ENCODE results near the gene SLC43A2.
"Not testable (repeated sequence)": the region's sequence is repeated elsewhere in the genome, so short reads cannot be mapped to it uniquely, and the experiment has no call there.

Gene SLC43A2

GRCh38 chr17:1535737-1536136, 92.9 kb downstream of the SLC43A2 start:
- DNase-seq (ENCODE audit: low read depth, low spot score): no peak

- no peak for DNase-seq (ENCODE audit: low read depth, low spot score)
These were observed 94.8 kb downstream of the SLC43A2 start for GRCh38 chr17:1533661-1534325.

GRCh38 chr17:1532836-1533602, 95.6 kb downstream of the SLC43A2 start:
- DNase-seq (ENCODE audit: low read depth, low spot score): no peak

GRCh38 chr17:1529863-1530262, 98.8 kb downstream of the SLC43A2 start:
- no peak for DNase-seq (ENCODE audit: low read depth, low spot score)

- not testable (repeated sequence) for DNase-seq (ENCODE audit: low read depth, low spot score)
These were observed 101.8 kb downstream of the SLC43A2 start for GRCh38 chr17:1526876-1527275.

GRCh38 chr17:1522626-1523025, 106.0 kb downstream of the SLC43A2 start:
- no peak for DNase-seq (ENCODE audit: low read depth, low spot score)

GRCh38 chr17:1521086-1521640, 107.5 kb downstream of the SLC43A2 start:
- no peak for DNase-seq (ENCODE audit: low read depth, low spot score)

GRCh38 chr17:1519678-1520077, 109.0 kb downstream of the SLC43A2 start:
- DNase-seq (ENCODE audit: low read depth, low spot score): no peak
